ENCODE data around the gene RFX2.

DNA sequence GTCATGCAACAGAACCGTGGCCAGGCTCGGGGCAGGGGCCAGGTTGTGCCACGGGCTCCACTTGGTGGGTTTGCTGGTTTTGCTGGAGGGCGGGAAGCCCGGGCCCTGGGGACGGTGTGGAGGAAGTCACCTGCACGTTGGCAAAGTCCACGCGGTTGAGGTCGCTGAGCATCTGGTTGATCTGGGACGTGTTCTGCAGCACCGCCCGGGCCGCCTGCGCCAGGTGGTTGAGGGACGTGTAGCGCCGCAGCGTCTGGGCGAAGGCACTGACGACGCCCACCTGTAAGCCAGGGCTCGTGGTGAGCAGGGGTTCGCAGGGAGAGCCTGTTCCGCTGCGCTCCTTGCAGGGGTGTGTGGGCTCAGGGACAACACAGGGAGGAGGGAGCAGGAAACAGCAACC is 107.7 kb downstream of the RFX2 start:
- TF ChIP-seq, protein P1, sequence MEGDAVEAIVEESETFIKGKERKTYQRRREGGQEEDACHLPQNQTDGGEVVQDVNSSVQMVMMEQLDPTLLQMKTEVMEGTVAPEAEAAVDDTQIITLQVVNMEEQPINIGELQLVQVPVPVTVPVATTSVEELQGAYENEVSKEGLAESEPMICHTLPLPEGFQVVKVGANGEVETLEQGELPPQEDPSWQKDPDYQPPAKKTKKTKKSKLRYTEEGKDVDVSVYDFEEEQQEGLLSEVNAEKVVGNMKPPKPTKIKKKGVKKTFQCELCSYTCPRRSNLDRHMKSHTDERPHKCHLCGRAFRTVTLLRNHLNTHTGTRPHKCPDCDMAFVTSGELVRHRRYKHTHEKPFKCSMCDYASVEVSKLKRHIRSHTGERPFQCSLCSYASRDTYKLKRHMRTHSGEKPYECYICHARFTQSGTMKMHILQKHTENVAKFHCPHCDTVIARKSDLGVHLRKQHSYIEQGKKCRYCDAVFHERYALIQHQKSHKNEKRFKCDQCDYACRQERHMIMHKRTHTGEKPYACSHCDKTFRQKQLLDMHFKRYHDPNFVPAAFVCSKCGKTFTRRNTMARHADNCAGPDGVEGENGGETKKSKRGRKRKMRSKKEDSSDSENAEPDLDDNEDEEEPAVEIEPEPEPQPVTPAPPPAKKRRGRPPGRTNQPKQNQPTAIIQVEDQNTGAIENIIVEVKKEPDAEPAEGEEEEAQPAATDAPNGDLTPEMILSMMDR (IDR thresholded peaks at IDR 0.05) = no peak
- TF ChIP-seq POLR2A (IDR thresholded peaks at IDR 0.05) = no peak

Measured in right lobe of liver (tissue), 4 donors.